GM19397 (cell line): ENCODE results near the gene CDHR5.
A peak's percentile ranks its signal among the peaks of the same experiment; 100 is the strongest.

Source experiments
- ATAC-seq: cut with Tn5 transposase; IDR thresholded peaks from one replicate; pipeline ENCODE4 v1.9.1; 2021; ENCODE audit warnings: mild to moderate bottlenecking, moderate library complexity; ENCODE audit not compliant: unreplicated experiment

Gene CDHR5

DNA sequence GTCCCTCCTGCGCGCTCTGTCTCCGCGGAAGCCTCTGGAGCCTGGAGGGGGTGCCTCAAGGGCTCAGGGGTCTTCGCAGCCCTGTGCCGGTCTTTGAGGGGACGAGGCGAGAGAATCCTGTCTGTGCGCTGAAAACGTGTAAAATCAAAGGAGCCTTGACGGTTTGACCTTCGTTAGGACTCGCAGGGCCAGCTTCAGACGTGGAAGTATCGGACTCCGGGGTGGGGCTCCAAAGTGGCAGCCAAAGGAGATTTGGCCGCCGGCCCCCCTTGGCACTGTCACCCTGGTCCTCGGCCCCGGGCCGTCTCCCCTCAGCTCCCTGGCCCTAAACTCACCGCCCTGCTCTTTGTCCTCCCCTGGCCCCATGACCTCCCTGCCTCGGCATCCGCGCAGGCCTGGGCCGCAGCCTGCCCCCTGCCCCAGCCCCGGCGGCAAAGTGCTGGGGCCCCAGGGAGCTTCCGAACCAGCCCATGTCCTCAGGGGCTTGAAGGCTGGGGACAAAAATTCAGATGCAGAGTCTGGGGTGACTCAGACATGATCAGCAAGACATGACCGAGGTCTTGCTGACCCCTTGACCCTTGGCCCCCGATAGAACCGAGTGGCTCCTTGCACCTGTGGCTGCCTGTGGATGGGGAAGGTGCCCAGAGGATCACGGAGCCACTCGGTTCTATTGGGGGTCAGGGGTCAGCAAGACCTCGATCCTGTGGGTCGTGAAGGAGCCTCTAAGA lies 55.4 kb downstream of the CDHR5 start:
- no peak for ATAC-seq

DNA sequence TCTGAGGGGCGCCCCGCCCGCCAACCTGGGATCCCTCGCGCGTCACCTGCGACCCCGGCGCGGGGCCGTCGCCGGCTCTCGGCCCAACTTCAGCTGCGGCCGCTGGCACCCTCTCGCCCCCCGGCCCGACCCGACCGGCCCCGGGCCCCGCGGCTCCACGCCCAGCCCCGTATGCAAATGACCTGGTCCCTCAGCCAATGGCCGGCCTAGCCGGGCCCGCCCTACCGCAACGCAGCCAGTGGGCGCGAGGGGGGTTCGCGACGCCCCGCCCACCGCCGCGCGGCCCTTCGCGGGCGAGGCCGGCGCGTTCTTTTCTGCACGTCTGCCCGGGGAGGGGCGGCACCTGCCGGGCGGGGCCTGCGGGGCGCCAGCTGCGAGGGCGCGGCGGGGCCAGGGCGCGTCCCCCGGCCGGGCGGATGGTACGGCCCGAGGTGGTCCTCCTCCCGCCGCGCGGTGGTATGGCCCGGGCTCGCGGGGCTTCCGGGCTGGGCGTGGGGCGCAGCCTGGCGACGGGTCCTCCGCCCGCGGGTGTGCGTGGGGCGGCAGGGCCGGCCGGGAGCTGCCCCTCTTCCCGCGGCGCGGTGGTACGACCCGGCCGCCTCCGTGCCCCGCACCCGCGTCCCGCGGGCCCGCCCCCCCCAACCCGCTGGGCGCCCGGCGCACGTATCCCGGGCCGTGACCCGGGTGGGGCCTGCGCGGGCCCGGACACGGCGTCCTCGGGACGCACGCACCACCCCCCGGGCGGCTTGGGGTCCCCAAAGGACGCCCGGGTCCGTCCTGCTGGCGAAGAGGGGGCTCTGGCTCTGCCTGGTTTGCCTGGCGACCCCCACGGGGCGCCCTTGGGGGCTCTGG lies 56.2 kb downstream of the CDHR5 start:
- peak; percentile 86 for ATAC-seq

DNA sequence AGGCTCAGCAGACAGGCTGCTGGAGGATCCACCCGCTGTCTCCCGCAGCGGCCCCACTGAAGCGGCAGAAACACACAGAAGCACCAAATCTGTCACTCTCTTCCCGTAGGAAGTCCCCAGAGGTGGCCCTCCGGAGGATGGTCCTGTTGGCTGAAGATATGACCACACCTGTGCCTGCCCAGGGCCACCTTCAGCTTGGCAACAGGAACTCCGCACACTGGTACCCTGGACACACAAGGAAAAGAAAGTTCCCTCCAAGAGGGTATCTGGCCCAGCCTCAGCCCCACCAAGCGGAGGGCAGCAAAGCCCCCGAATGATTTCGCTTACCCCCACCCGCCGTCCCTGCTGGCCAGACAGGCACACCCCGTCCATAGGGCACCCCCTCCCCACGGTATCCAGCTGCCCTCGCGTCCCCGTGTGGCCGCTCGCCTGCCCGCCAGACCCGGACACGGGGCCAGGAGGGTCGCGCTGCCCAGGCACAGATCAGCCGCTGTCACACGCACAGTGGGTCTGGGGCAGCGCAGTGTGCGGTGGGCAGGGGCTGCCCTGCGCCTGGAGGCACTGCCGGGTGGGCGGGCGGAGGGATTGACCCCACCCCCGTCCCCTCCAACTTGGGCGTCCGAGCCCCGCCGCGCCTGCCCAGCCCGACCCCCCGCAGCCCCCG lies 57.0 kb downstream of the CDHR5 start:
- peak; percentile 10 for ATAC-seq

GRCh38 chr11:567011-567628 lies 57.6 kb downstream of the CDHR5 start:
- no peak for ATAC-seq
